Thyroid gland (tissue), 4 donors: ENCODE data around the gene FAM83E. TPM values are rescaled to one million over a fixed set of nuclear protein-coding genes. Genes with fewer than 3 reads are reported as not detected.
"Not testable (repeated sequence)": the region's sequence is repeated elsewhere in the genome, so short reads cannot be mapped to it uniquely, and the experiment has no call there.

Experiments
- DNase-seq, 2 donors: peaks; one replicate each; pipeline ENCODE4 v3.0.0-alpha.2; 2019
- H3K27ac ChIP-seq, 3 donors: fragments of 200-600 bp; sonication (generic); 1 replicate in 2 of 3; 2 replicates in 1 of 3; pipeline ENCODE4 v1.5.1; 2016 to 2019; ENCODE audit warnings: mild to moderate bottlenecking in 1 of 3, moderate library complexity in 1 of 3
- H3K27me3 ChIP-seq: fragments of 200-600 bp; sonication (generic); one replicate; pipeline ENCODE4 v1.5.1; 2019
- H3K36me3 ChIP-seq, 2 donors: fragments of 200-600 bp; sonication (generic); one replicate each; pipeline ENCODE4 v1.5.1; 2016 to 2019
- H3K4me1 ChIP-seq, 2 donors: fragments of 200-600 bp; sonication (generic); one replicate each; pipeline ENCODE4 v1.5.1; 2017 to 2019
- H3K4me3 ChIP-seq, 3 donors: fragments of 200-600 bp; sonication (generic); replicated peaks in 1 of 3; 1 replicate in 2 of 3; 2 replicates in 1 of 3; pipeline ENCODE4 v1.5.1; 2016; ENCODE audit warnings: mild to moderate bottlenecking in 1 of 3
- H3K9me3 ChIP-seq: fragments of 200-600 bp; sonication (generic); one replicate; pipeline ENCODE4 v1.5.1; 2017
- POLR2A ChIP-seq, 2 donors: fragments of 450-650 bp; IDR thresholded peaks; one replicate each; pipeline ENCODE4 v1.6.1; 2017; ENCODE audit warnings: antibody characterized with exemption in 2 of 2, mild to moderate bottlenecking in 2 of 2, moderate library complexity in 1 of 2
- WGBS, 2 donors: methylation state at CpG; one replicate each; pipeline ENCODE4 v1.1.5; 2017; 5-methylcytosine and 5-hydroxymethylcytosine counted together
- intact Hi-C: fragments of 100-400 bp; cut with DNase I; formaldehyde crosslinking; loops from one replicate; pipeline ENCODE4 v1.15.1; 2023
- total RNA-seq, 4 donors: library from RNA; depleted of rRNA; stranded (reverse); fragments of >200 nt; gene quantifications; one replicate each; pipeline ENCODE4 v1.2.3, GENCODE V29; 2016
- TF ChIP-seq, protein P1 (sequence below), 6 experiments: fragments of 200-600 bp in 3 of 6; fragments of 450-650 bp in 3 of 6; sonication (generic) in 3 of 6; IDR thresholded peaks; one replicate each; pipeline ENCODE4 v1.5.1; 2016 to 2019; ENCODE audit warnings: antibody characterized with exemption in 6 of 6, mild to moderate bottlenecking in 2 of 6, inconsistent platforms in 1 of 6, moderate library complexity in 1 of 6

The FAM83E gene
- total RNA-seq, 4 donors from 2014 or later = not detected

DNA sequence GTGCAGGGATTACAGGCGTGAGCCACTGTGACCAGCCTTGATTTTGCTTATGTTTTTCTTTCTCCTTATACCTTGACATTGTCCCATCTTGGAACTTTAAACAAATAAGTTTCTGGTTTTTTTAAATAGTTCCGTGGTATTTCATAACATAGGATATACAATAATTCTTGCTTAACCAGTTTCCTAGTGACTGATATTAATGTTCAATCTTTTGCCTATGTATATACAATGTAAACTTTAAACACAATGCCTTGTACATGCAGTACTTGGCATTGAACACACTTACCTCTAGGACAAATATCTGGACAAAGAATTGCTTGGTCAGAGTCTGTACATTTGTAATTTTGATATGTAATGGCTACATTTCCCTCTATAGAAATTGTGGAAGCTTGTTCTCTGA is 32.7 kb downstream of the FAM83E start:
- Histone ChIP-seq H3K27me3 (no peaks in the 10 kb centered on the region), H3K27ac (no peak overlapping the region), H3K4me3 (no peak overlapping the region), H3K9me3 (no peaks in the 10 kb centered on the region), H3K36me3 (no peaks in the 10 kb centered on the region), H3K4me1 (peaks cover 0 to 7% of the 10 kb centered on the region in 2 donors)
- no peak for DNase-seq
- intact Hi-C loops = no loop called here
- WGBS, 2 donors = 89% methylated on average over 2 of the region's 2 CpGs
- no peak for TF ChIP-seq POLR2A (IDR thresholded peaks at IDR 0.05)
- TF ChIP-seq, protein P1, sequence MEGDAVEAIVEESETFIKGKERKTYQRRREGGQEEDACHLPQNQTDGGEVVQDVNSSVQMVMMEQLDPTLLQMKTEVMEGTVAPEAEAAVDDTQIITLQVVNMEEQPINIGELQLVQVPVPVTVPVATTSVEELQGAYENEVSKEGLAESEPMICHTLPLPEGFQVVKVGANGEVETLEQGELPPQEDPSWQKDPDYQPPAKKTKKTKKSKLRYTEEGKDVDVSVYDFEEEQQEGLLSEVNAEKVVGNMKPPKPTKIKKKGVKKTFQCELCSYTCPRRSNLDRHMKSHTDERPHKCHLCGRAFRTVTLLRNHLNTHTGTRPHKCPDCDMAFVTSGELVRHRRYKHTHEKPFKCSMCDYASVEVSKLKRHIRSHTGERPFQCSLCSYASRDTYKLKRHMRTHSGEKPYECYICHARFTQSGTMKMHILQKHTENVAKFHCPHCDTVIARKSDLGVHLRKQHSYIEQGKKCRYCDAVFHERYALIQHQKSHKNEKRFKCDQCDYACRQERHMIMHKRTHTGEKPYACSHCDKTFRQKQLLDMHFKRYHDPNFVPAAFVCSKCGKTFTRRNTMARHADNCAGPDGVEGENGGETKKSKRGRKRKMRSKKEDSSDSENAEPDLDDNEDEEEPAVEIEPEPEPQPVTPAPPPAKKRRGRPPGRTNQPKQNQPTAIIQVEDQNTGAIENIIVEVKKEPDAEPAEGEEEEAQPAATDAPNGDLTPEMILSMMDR (IDR thresholded peaks at IDR 0.05) = no peak

DNA sequence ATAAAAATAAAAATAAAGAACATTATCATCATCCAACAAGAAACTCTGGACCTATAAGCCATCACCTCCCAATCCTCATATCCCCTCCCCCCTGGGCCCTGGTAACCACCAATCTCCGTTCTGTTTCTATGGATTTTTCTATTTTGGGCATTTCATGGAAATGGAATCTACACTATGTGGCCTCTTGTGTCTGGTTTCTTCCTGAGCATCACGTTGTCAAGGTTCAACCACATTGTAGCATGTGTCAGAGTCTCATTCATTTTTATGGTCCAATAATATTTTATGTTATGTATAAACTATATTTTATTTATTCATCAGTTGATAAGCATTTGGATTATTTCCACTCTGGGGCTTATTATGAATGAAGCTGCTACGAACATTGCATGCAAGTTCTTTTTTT is 36.0 kb downstream of the FAM83E start:
- Histone ChIP-seq H3K36me3 (no peaks in the 10 kb centered on the region), H3K27ac (no peak overlapping the region), H3K9me3 (no peaks in the 10 kb centered on the region), H3K4me3 (no peak overlapping the region), H3K4me1 (peaks cover 0 to 5% of the 10 kb centered on the region in 2 donors), H3K27me3 (no peaks in the 10 kb centered on the region)
- no peak for DNase-seq
- intact Hi-C loops = no loop called here
- TF ChIP-seq, protein P1 (IDR thresholded peaks at IDR 0.05) = no peak
- no peak for TF ChIP-seq POLR2A (IDR thresholded peaks at IDR 0.05)
- 47 to 65% methylated on average over 3 of the region's 3 CpGs for WGBS, 2 donors

DNA sequence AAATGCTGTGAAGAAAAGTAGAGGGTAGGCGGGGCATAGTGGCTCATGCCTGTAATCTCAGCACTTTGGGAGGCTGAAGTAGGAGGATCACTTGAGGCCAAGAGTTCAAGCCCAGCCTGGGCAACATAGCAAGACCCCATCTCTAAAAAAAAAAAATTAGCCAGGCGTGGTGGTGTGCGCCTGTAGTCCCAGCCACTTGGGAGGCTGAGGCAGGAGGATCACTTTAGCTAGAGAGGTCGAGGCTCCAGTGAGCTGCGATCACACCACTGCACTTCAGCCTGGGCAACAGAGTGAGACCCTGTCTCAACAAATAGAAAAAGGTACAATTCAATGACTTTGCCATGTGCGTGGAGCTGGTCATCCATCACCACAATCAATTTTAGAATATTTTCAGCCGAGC is 37.0 kb downstream of the FAM83E start:
- 95% methylated on average over 7 of the region's 7 CpGs for WGBS, 2 donors
- DNase-seq, intact Hi-C loops, H3K36me3 ChIP-seq, H3K4me3 ChIP-seq, H3K27ac ChIP-seq, H3K4me1 ChIP-seq, H3K9me3 ChIP-seq, H3K27me3 ChIP-seq: not testable (repeated sequence)

DNA sequence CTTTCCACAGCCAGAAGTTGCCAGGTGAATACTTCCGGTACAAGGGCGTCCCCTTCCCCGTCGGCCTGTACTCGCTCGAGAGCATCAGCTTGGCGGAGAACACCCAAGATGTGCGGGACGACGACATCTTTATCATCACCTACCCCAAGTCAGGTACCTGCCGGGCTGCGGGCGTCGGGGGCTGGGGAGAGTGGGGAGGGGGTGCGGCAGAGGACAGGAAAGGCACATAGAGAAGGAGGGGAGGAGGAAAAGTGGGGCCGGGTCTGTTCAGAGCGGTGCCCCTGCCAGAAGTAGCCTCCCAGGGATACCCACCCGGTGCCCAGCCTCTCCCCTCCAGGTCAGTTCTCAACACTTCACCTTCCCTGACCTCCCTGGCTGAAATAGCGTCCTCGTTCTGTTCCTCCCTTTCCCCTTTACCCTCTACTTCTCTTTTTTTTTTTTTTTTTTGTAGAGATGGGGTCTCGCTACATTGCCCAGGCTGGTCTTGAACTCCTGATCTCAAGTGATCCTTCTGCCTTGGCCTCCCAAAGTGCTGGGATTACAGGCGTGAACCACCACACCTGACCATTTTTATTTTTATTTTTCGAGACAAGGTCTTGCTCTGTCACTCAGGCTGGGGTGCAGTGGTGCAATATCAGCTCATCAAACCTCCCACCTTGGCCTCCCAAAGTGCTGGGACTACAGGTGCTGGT is 38.8 kb downstream of the FAM83E start:
- no peaks in the 10 kb centered on the region for H3K36me3 ChIP-seq
- H3K9me3 ChIP-seq = no peaks in the 10 kb centered on the region
- H3K4me1 ChIP-seq = peaks cover 0 to 9% of the 10 kb centered on the region in 2 donors
- intact Hi-C loops = no loop called here
- H3K4me3 ChIP-seq = no peak overlapping the region
- DNase-seq = no peak
- WGBS, 2 donors = 77 to 81% methylated on average over 23 of the region's 23 CpGs
- TF ChIP-seq POLR2A (IDR thresholded peaks at IDR 0.05) = no peak
- TF ChIP-seq, protein P1 (IDR thresholded peaks at IDR 0.05) = no peak
- no peak overlapping the region for H3K27ac ChIP-seq
- no peaks in the 10 kb centered on the region for H3K27me3 ChIP-seq

DNA sequence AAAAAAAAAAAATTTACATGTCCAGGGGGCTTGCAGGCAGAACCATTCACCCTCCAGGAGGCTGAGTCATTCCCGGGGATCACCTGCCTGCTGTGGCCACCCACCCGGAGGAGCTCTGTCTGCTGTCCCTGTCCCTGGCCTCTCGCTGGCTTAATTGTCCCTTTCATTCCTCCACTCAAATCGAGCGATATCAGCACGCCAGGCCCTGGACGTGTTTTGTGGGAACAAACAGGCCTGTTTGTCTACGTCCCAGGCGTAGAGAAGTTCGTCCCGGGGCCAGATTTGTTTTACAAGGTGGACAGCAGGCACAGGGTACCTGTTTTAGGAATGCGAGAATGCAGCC is 41.7 kb downstream of the FAM83E start:
- TF ChIP-seq, protein P1 (IDR thresholded peaks at IDR 0.05) = no peak
- TF ChIP-seq POLR2A (IDR thresholded peaks at IDR 0.05) = no peak
- H3K4me3 ChIP-seq = no peak overlapping the region
- H3K9me3 ChIP-seq = no peaks in the 10 kb centered on the region
- H3K27me3 ChIP-seq = no peaks in the 10 kb centered on the region
- H3K27ac ChIP-seq = peak overlapping the region in 2 of 3 donors; percentile 58 to 69
- H3K36me3 ChIP-seq = no peaks in the 10 kb centered on the region
- peaks cover 9 to 17% of the 10 kb centered on the region in 2 donors for H3K4me1 ChIP-seq
- intact Hi-C loops = no loop called here
- 55 to 79% methylated on average over 12 of the region's 12 CpGs for WGBS, 2 donors
- DNase-seq = peak in 1 of 2 donors; percentile 67
